ENCODE measurements around the gene FAM76A. TPM values are rescaled to one million over a fixed set of nuclear protein-coding genes. Genes with fewer than 3 reads are reported as not detected.

Gene FAM76A
- total and polyA plus RNA-seq, 9 of the 15 experiments (the other 6 are each of a cell fraction or from before 2014, with no cell fraction given), result 9.5 to 14.6 (median 11.4) TPM

DNA sequence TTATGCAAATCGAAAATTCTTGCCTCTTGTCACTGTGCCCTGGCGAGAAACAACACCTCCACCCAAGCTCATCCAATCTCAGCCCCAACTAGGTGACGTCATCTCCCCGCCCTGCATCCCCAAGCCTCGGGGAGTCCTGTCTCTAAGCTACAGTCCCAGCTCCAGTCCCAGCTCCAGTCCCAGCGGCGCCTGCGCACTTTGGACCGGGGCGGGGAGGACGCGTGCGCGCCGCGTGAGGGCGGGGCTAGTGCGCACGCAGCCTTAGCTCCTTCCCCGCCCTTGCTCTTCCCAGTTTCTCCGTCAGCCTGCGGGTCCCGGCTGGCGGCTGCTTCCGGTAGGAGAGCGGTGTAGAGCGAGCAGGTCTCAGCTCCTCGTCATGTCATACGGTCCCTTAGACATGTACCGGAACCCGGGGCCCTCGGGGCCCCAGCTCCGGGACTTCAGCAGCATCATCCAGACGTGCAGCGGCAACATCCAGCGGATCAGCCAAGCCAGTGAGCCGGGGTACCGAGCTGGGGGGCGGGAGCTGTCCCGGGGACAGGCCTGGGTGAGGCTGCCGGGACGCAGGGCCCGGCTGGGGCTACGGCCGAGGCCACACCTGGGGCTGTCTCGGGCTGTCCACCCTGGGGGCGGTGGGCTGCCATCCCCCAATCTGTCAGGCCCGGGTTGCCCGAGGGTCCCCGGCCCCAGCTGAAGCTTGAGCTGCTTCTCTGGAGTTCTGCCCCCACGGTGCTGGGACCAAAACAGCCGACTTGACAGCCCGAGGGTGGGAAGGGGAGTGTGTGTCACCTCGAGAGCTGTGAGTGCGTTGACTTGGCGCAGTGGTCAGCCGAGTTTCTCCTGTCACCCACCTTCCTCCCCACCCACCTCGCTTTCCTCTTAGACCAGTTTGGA lies 47.4 kb downstream of the FAM76A start, which contains the start of gene STX12 (continued):
- TF ChIP-seq, protein P1, sequence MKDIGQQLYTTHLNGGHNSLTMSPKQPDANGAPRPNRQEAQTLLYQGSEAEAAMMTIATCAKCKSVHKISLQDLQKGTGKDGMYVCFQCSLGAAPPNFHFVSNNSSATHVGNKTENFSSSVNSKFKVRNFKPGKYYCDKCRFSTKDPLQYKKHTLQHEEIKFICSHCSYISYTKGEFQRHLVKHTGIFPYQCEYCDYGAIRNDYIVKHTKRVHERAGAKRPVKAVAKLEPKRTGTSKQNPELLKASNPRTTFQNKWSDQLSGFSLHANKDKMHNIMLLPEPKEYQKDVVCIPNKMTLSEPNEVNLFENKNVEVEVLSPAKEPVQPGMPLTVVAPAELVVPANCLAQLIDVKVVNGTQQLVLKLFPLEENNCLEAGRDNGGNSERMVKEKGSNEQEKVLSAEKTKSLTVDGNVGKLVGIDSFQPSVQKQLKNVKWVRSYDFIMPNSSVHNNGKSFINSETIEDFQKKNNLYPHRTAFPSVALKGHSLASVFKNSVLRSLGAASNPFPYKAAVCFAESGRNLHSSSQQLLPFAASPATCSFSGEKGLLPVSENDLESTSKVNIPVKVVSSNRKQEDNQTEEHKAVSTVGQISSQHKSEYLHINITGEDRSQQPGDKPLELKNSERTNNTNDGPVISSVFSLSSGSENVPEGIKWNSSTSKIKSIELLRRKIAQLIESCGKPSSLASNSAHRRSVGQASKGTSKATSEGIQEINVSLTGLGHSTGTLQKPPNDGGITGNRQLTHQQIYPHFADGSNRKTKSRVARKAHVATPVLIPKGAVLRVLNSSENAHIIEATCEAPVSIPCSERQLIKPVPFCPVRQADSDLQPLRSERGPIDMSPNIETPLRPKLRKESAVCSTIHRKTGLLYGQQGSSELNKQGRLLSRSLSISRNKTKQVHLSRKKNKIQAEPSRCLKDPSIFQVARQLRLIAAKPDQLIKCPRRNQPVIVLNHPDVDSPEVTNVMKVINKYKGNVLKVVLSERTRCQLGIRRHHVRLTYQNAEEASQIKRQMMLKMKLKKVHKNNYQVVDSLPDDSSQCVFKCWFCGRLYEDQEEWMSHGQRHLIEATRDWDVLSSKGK (CRISPR knock-in tag; IDR thresholded peaks at IDR 0.05), result no peak
- peak; percentile 61; the same call in 1 of the 2 replicates for TF ChIP-seq ZNF584 (CRISPR knock-in tag; IDR thresholded peaks at IDR 0.05; ENCODE audit: low read depth)
- TF ChIP-seq RFX5 (IDR thresholded peaks at IDR 0.05; ENCODE audit: low read depth, low read length), result no peak; the same call in 1 of the 2 replicates
- no peak for TF ChIP-seq ZNF583 (CRISPR knock-in tag; IDR thresholded peaks at IDR 0.05)
- no peak for TF ChIP-seq ZSCAN29 (IDR thresholded peaks at IDR 0.05)
- TF ChIP-seq, protein P2, sequence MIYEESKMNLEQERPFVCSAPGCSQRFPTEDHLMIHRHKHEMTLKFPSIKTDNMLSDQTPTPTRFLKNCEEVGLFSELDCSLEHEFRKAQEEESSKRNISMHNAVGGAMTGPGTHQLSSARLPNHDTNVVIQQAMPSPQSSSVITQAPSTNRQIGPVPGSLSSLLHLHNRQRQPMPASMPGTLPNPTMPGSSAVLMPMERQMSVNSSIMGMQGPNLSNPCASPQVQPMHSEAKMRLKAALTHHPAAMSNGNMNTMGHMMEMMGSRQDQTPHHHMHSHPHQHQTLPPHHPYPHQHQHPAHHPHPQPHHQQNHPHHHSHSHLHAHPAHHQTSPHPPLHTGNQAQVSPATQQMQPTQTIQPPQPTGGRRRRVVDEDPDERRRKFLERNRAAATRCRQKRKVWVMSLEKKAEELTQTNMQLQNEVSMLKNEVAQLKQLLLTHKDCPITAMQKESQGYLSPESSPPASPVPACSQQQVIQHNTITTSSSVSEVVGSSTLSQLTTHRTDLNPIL (CRISPR knock-in tag; IDR thresholded peaks at IDR 0.05), result peak; percentile 81; the same call in 1 of the 2 replicates
- TF ChIP-seq, protein P3, sequence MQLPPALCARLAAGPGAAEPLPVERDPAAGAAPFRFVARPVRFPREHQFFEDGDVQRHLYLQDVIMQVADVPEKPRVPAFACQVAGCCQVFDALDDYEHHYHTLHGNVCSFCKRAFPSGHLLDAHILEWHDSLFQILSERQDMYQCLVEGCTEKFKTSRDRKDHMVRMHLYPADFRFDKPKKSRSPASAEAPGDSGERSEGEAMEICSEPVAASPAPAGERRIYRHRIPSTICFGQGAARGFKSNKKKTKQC (CRISPR knock-in tag; IDR thresholded peaks at IDR 0.05), result peak; percentile 60
- TF ChIP-seq ETV5 (CRISPR knock-in tag; IDR thresholded peaks at IDR 0.05; ENCODE audit: low read depth), result peak; percentile 46
- 0 out of 2 replicates have a peak, but pooled peaks have one; percentile 44 for TF ChIP-seq MXI1 (IDR thresholded peaks at IDR 0.05; ENCODE audit: low read depth, low read length)
- no peak for TF ChIP-seq HNRNPK (IDR thresholded peaks at IDR 0.05; ENCODE audit: low read depth, low read length, poor library complexity, severe bottlenecking)
- no peak for TF ChIP-seq ARID2 (IDR thresholded peaks at IDR 0.05)
- no peak for TF ChIP-seq POLR3G (IDR thresholded peaks at IDR 0.05; ENCODE audit: extremely low read depth, insufficient read length, insufficient replicate concordance)
- TF ChIP-seq SNIP1 (IDR thresholded peaks at IDR 0.05; ENCODE audit: low read depth), result no peak
- TF ChIP-seq SP1 (CRISPR knock-in tag; IDR thresholded peaks at IDR 0.05), result peak; percentile 85
- peak; percentile 90 for TF ChIP-seq HDAC2 (IDR thresholded peaks at IDR 0.05)
- TF ChIP-seq, protein P4, sequence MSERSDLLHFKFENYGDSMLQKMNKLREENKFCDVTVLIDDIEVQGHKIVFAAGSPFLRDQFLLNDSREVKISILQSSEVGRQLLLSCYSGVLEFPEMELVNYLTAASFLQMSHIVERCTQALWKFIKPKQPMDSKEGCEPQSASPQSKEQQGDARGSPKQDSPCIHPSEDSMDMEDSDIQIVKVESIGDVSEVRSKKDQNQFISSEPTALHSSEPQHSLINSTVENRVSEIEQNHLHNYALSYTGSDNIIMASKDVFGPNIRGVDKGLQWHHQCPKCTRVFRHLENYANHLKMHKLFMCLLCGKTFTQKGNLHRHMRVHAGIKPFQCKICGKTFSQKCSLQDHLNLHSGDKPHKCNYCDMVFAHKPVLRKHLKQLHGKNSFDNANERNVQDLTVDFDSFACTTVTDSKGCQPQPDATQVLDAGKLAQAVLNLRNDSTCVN (CRISPR knock-in tag; IDR thresholded peaks at IDR 0.05), result no peak
- peak; percentile 92; the same call in 1 of the 2 replicates for TF ChIP-seq PHF8 (IDR thresholded peaks at IDR 0.05; ENCODE audit: borderline replicate concordance, low read length)
- TF ChIP-seq FIP1L1 (IDR thresholded peaks at IDR 0.05; ENCODE audit: low read depth, low read length, poor library complexity, severe bottlenecking), result peak; percentile 59
- no peak for TF ChIP-seq POLR3A (IDR thresholded peaks at IDR 0.05; ENCODE audit: borderline replicate concordance, extremely low read depth, insufficient read depth, insufficient read length)

Data from K562 (cell line).